GF-D8 (cell line): ENCODE measurements around the gene TERT.

Experiments used
- DNase-seq: peaks from one replicate; lab custom pipeline; 2025; lab: John Stamatoyannopoulos, UW

Gene TERT

GRCh38 chr5:1259806-1260480, 34.9 kb downstream of the TERT start:
- DNase-seq = no peak

GRCh38 chr5:1257841-1258240, 37.0 kb downstream of the TERT start:
- no peak for DNase-seq

GRCh38 chr5:1257363-1257762, 37.5 kb downstream of the TERT start:
- DNase-seq = no peak

GRCh38 chr5:1256776-1257175, 38.1 kb downstream of the TERT start:
- no peak for DNase-seq

GRCh38 chr5:1255081-1255561, 39.7 kb downstream of the TERT start:
- no peak for DNase-seq

- no peak for DNase-seq
These were observed 40.7 kb downstream of the TERT start for GRCh38 chr5:1254196-1254595.

- DNase-seq = no peak
These were observed 41.3 kb downstream of the TERT start for GRCh38 chr5:1253456-1254105.

GRCh38 chr5:1252681-1253080, 42.2 kb downstream of the TERT start:
- DNase-seq = no peak

GRCh38 chr5:1251678-1252580, 42.9 kb downstream of the TERT start:
- DNase-seq = no peak

GRCh38 chr5:1249366-1250280, 45.2 kb downstream of the TERT start:
- no peak for DNase-seq

GRCh38 chr5:1247811-1248210, 47.1 kb downstream of the TERT start:
- DNase-seq = no peak

- no peak for DNase-seq
These were observed 48.0 kb downstream of the TERT start for GRCh38 chr5:1246711-1247431.

GRCh38 chr5:1245905-1246576, 48.8 kb downstream of the TERT start:
- no peak for DNase-seq

GRCh38 chr5:1244976-1245375, 49.9 kb downstream of the TERT start:
- no peak for DNase-seq

- DNase-seq = no peak
These were observed 50.6 kb downstream of the TERT start for GRCh38 chr5:1244255-1244654.

GRCh38 chr5:1243487-1244130, 51.3 kb downstream of the TERT start:
- DNase-seq = no peak

GRCh38 chr5:1242733-1243486, 52.0 kb downstream of the TERT start:
- DNase-seq = no peak

GRCh38 chr5:1241509-1242080, 53.3 kb downstream of the TERT start:
- DNase-seq = no peak
